NB4 (cell line): ENCODE data around the gene PAFAH1B2.
"Not testable (repeated sequence)": the region's sequence is repeated elsewhere in the genome, so short reads cannot be mapped to it uniquely, and the experiment has no call there.

Source experiments
- DNase-seq: peaks from one replicate; pipeline ENCODE4 v3.0.0; 2010; ENCODE audit warnings: low read depth
- H3K4me3 ChIP-seq: one replicate; pipeline ENCODE4 v1.5.1; 2011; ENCODE audit warnings: mild to moderate bottlenecking, low read depth, low read length, moderate library complexity
- MYC ChIP-seq: IDR thresholded peaks from 2 replicates; pipeline ENCODE4 v1.6.1; 2011; ENCODE audit warnings: low read depth, low read length
- POLR2A ChIP-seq: IDR thresholded peaks from 2 replicates; pipeline ENCODE4 v1.6.1; 2011; ENCODE audit warnings: mild to moderate bottlenecking; ENCODE audit not compliant: insufficient read length; ENCODE audit errors: extremely low read depth
- TF ChIP-seq, protein P1 (sequence below): IDR thresholded peaks from one replicate; pipeline ENCODE4 v1.5.1; 2012; ENCODE audit warnings: low read depth, low read length
- TF ChIP-seq, protein P2 (sequence below): IDR thresholded peaks from 2 replicates; pipeline ENCODE4 v1.6.1; 2011; ENCODE audit warnings: low read depth, low read length

The PAFAH1B2 gene

DNA sequence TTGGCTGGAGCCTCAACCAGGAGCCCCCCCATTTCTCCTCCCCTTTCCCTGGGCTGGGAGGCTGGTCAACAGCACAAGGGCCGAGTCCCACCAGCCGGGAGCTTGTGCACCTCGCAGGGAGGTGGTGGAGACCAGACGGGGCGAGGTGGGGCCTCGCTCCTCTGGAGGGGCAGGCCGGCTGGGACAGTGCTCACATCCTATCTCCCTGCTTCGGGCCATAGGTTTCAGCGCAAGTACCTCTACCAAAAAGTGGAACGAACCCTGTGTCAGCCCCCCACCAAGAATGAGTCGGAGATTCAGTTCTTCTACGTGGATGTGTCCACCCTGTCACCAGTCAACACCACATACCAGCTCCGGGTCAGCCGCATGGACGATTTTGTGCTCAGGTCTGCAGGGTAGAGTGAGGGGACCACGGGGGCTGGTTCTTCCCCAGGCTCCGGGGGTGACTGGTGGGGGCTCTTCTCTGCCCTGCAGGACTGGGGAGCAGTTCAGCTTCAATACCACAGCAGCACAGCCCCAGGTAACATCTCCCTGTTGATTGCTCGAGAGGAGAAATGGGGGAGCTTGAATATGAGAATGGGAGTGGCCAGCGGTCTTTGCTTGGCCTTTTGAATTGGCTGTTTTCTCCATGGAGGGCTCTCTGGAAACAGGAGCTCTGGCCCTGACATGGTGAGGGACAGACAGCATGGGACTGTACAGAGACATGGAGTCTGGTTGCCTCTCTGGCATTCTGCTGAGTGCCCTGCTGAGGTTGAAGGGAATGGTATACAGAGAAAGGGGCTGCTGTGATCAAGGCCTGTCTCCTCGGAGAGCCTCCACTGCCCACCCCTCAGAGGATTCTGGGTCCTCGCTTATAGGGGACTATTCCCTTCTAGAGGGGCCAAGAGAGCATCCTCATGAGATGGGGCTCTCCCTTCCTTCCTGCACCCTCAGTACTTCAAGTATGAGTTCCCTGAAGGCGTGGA lies 37.8 kb downstream of the PAFAH1B2 start:
- TF ChIP-seq, protein P1, sequence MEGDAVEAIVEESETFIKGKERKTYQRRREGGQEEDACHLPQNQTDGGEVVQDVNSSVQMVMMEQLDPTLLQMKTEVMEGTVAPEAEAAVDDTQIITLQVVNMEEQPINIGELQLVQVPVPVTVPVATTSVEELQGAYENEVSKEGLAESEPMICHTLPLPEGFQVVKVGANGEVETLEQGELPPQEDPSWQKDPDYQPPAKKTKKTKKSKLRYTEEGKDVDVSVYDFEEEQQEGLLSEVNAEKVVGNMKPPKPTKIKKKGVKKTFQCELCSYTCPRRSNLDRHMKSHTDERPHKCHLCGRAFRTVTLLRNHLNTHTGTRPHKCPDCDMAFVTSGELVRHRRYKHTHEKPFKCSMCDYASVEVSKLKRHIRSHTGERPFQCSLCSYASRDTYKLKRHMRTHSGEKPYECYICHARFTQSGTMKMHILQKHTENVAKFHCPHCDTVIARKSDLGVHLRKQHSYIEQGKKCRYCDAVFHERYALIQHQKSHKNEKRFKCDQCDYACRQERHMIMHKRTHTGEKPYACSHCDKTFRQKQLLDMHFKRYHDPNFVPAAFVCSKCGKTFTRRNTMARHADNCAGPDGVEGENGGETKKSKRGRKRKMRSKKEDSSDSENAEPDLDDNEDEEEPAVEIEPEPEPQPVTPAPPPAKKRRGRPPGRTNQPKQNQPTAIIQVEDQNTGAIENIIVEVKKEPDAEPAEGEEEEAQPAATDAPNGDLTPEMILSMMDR, result no peak
- DNase-seq, result no peak
- H3K4me3 ChIP-seq, result no peak overlapping the region

DNA sequence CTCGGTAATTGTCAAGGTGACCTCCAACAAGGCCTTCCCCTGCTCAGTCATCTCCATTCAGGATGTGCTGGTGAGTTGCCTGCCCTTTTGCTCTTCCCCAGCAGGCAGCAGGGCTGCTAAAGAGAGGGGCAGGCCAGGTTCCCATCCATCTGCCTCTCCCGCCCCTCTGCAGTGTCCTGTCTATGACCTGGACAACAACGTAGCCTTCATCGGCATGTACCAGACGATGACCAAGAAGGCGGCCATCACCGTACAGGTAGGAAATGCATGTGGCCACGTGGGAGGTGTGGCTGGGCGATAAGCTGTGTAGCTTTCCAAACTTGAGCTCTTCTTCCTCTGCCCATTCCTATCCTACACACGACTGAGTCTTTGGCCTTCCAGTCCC lies 38.5 kb downstream of the PAFAH1B2 start:
- TF ChIP-seq MYC (no peak), POLR2A (no peak)
- TF ChIP-seq, protein P2, sequence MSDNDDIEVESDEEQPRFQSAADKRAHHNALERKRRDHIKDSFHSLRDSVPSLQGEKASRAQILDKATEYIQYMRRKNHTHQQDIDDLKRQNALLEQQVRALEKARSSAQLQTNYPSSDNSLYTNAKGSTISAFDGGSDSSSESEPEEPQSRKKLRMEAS, result no peak
- TF ChIP-seq, protein P1, result no peak
- DNase-seq, result no peak

DNA sequence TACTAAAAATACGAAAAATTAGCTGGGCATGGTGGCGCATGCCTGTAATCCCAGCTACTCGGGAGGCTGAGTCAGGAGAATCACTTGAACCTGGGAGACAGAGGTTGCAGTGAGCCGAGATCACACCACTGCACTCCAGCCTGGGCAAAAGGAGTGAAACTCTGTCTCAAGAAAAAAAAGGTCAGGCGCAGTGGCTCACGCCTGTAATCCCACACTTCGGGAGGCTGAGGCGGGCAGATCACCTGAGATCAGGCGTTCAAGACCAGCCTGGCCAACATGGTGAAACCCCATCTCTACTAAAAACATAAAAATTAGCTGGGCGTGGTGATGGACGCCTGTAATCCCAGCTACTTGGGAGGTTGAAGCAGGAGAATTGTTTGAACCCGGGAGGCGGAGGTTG lies 39.1 kb downstream of the PAFAH1B2 start:
- DNase-seq, H3K4me3 ChIP-seq: not testable (repeated sequence)

More for the DNA sequence above, 38.5 kb downstream of the PAFAH1B2 start:
- no peak overlapping the region for H3K4me3 ChIP-seq

DNA sequence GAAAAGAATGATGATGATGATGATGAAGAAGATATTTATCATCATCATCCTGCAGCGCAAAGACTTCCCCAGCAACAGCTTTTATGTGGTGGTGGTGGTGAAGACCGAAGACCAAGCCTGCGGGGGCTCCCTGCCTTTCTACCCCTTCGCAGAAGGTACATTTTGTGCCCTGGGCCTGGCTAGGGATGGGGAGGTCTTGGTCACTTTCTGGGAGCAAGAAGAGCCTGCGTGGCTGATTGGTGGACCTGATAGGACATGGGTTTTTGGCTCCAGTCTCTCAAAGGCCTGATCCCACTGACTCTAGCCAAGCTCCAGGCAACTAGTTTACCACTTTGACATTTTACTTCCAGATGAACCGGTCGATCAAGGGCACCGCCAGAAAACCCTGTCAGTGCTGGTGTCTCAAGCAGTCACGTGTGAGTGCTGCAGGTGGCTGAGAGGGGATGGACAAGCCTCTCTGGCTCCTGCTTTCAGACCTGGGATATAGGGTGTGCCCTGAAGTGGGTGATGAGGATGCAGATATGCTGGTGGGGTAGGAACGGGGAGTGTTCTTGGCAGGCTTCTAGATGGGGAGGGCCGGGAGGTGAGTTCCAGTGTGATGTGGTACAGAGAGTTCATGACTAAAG lies 39.8 kb downstream of the PAFAH1B2 start:
- no peak for DNase-seq
- H3K4me3 ChIP-seq, result no peak overlapping the region
- TF ChIP-seq, protein P2, result no peak
- TF ChIP-seq, protein P1, result no peak
- no peak for TF ChIP-seq MYC
- no peak for TF ChIP-seq POLR2A

DNA sequence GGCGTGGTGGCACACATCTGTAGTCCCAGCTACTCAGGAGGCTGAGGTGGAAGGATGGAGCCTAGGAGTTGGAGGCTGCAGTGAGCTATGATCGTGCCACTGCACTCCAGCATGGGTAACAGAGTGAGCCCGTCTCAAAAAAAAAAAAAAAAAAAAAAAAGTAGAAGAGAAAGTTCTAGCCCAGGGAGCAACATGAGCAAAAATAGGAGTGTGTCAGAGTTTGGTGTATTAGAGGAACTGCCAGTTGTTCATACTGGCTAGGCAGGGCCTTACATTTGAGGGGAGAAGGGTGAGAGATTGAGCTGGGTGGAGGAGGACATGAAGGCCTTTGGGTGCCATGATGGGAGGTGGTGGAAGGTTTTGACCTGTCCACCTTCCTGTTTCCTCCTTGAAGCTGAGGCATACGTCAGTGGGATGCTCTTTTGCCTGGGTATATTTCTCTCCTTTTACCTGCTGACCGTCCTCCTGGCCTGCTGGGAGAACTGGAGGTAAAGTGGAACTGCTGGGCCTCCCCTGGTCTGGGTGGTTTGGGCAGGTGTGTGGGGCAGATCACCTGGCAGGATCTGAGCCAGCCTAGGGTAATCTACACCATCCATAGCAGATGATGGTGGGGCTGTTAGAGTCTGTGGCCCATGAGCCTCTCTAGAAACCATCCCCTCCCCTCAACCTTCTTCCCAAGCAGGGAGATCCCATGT lies 41.8 kb downstream of the PAFAH1B2 start:
- no peak overlapping the region for H3K4me3 ChIP-seq
- TF ChIP-seq MYC, result no peak
- TF ChIP-seq, protein P1, result no peak
- TF ChIP-seq, protein P2, result no peak
- peak; percentile 53 for DNase-seq

DNA sequence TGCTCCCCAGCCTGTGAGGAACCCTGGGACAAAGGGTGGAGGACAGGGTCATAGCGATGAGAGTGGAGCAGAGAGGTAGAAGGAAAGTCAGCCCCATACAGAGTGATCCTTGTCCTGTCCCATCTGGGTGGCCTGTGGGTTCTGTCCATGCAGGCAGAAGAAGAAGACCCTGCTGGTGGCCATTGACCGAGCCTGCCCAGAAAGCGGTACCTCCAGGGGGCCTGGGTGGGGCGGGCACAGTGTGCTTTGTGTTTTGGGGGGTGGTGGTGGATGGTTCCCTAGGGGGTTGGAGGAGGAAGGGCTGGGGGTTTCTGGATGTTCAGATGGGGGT lies 42.3 kb downstream of the PAFAH1B2 start:
- TF ChIP-seq MYC, result no peak
- TF ChIP-seq POLR2A, result no peak
- TF ChIP-seq, protein P2, result no peak
- TF ChIP-seq, protein P1, result no peak
- no peak for DNase-seq
- H3K4me3 ChIP-seq, result no peak overlapping the region
